HG02763 (cell line): Measurements from ENCODE around the gene OR51G1.

Experiments used
- ATAC-seq: cut with Tn5 transposase; IDR thresholded peaks from one replicate; pipeline ENCODE4 v1.9.1; 2021; ENCODE audit warnings: mild to moderate bottlenecking, moderate library complexity; ENCODE audit not compliant: unreplicated experiment

The OR51G1 gene

GRCh38 chr11:4881188-4881587 is 43.0 kb downstream of the OR51G1 start:
- no peak for ATAC-seq
